ENCODE results near the gene TGFA.

DNA sequence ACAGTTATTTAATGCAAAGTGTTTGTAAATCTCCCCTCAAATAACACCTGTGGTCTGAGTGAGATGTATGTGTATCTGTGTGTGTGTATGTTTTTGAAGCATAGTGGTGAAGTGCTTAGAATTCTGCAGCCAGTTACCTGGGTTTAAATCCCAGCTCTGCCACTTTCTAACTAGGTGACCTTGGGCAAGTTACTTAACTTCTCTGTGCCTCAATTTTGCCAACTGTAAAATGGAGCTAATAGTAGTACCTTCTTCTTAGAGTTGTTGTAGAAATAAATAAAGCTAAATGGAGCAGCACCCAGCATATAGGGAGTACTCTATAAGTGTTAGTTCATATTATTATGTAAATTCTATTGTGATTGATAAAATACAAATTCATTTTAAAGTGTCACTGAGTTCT lies 48.9 kb downstream of the TGFA start:
- TF ChIP-seq POLR2A (IDR thresholded peaks at IDR 0.05) (no peak), EP300 (IDR thresholded peaks at IDR 0.05) (no peak)
- TF ChIP-seq, protein P1, sequence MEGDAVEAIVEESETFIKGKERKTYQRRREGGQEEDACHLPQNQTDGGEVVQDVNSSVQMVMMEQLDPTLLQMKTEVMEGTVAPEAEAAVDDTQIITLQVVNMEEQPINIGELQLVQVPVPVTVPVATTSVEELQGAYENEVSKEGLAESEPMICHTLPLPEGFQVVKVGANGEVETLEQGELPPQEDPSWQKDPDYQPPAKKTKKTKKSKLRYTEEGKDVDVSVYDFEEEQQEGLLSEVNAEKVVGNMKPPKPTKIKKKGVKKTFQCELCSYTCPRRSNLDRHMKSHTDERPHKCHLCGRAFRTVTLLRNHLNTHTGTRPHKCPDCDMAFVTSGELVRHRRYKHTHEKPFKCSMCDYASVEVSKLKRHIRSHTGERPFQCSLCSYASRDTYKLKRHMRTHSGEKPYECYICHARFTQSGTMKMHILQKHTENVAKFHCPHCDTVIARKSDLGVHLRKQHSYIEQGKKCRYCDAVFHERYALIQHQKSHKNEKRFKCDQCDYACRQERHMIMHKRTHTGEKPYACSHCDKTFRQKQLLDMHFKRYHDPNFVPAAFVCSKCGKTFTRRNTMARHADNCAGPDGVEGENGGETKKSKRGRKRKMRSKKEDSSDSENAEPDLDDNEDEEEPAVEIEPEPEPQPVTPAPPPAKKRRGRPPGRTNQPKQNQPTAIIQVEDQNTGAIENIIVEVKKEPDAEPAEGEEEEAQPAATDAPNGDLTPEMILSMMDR (IDR thresholded peaks at IDR 0.05) = no peak
